ENCODE measurements around the gene TMEM253.
A peak's percentile ranks its signal among the peaks of the same experiment; 100 is the strongest.

TMEM253 gene

DNA sequence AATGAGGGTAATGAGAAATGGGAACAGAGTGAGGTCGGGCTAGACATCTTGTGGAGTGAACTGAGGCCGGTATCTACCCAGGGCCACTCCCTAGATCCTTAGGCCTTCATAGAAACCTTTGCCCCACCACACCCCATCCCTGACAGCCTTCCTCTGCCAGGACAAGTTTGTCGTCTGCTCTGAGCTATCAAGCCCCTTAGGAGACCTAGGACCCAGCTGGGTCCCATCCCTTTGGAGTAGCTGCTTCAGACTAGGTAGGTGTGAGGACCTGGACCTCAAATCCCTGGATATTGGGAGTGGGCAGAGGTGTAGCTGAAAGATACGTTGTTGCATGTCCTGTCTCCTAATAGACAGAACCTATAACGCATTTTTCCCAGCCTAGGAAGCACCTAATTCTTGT, at the start of gene TMEM253:
TSS of gene TMEM253 (plus strand) at position 136 of the 400 bp plus-strand sequence. CDS start 278 bp downstream, outside the sequence.
- DNase-seq (ENCODE audit: low spot score): no peak

DNA sequence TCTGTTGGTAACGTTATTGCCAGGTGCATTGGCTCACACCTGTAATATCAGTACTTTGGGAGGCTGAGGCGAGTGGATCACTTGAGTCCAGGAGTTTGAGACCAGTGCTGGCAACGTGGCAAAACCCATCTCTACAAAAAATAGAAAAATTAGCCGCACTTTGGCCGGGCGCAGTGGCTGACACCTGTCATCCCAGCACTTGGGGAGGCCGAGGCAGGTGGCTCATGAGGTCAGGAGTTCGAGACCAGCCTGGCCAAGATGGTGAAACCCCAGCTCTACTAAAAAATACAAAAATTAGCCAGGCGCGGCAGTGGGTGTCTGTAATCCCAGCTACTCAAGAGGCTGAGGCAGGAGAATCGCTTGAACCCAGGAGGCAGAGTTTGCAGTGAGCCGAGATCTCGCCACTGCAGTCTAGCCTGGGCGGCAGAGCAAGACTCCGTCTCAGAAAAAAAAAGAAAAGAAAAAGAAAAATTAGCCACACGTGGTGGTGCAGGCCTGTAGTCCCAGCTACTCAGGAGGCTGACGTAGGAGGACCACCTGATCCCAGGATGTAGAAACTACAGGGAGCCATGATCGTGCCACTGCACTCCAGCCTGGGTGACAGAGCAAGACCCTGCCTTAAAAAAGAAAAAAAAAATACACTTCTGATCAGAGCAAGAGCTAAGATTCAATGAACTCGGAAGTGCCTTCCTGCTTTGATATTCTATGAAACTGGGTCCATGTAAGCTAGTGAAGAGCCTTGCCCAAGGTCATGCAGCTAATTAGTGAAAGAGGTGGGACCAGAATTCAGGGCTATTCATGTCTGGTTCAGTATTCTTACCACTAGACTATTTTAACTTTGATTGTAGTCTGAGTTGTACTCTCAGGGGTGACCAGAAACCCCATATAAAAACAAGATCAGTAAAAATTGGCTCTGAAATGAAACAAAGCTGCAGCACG, 47.4 kb upstream of the TMEM253 start:
- DNase-seq (ENCODE audit: low spot score): no peak

GRCh38 chr14:21054123-21054767, 46.6 kb upstream of the TMEM253 start:
- DNase-seq (ENCODE audit: low spot score): no peak

DNA sequence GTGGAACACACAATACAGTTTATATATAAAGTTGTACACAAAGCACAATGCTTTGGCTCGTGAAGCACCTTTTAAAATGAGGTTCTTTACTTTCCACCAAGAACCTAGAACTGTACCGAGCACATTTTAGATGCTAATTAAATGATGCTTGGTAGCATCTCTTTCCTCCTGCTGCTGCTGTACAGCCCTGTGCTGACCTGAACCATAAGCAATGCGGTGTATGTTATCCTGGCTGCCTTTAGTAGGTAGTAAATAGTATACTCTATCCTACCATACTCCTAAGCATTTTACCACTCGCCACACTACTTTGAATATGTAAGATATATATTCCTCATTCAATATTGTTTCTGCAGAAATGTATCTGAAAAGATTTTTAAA, 46.1 kb upstream of the TMEM253 start:
- DNase-seq (ENCODE audit: low spot score): no peak

DNA sequence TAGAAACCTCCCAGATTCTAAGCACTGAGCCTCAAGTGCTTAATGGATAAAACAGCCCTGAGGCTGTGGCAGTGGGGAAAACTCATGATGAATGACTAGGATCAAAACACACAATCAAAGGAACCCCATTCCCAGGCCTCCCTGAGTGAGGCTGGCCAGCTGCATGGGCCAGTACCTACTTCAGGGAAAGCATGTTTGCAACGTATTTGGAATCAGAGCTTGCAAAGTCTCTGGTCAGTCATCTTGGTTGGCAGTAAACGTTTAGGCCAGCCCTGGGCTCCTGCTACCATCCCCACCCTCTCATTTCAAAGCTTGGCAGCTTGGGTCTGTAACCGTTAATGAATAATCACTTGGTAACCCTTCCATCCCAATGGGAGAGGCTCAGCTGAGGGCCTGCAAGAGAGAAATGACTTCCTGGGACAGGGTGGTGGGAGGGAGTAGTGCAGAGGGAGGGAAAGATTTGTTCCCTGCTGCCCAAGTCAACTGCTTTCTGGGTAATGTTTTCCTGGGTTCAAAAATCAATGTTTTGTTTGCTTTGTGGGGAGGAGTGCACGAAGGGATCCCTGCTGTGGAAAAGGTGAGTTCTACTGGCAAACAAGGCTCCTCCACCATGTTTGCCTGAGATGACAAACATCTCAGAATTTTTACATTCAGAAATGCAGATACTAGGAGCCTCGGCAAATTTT, 45.3 kb upstream of the TMEM253 start:
- no peak for DNase-seq (ENCODE audit: low spot score)

DNA sequence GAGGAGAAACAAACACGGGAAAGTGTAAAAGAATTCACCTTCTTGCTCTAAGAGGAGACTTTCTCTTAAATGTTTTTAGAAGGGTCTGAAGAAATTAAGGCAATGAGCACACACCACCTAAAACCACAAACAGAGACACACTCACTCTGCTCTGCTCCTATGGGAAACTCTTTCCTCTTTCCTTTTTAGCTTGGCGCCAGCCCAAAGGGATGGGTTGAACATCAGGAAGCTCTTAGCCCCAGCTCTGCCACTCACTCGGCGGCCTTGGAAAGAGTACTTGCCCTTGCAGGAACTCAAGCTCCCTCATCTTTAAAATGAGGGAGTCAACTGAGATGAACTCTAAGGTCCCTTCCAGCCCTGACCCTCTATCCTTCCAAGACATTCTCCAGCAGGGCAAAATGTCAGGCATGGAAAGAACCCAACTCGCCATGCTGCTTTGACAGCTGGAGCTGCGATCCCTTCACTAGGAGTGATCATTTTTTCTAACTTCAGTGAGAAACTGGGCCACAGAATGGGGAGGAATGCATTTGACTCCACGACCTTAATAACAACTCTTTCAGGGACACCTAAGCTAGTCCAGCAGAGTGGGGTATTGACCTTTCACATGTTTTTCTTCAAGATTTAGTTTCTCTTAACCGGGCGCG, 44.2 kb upstream of the TMEM253 start:
- no peak for DNase-seq (ENCODE audit: low spot score)

DNA sequence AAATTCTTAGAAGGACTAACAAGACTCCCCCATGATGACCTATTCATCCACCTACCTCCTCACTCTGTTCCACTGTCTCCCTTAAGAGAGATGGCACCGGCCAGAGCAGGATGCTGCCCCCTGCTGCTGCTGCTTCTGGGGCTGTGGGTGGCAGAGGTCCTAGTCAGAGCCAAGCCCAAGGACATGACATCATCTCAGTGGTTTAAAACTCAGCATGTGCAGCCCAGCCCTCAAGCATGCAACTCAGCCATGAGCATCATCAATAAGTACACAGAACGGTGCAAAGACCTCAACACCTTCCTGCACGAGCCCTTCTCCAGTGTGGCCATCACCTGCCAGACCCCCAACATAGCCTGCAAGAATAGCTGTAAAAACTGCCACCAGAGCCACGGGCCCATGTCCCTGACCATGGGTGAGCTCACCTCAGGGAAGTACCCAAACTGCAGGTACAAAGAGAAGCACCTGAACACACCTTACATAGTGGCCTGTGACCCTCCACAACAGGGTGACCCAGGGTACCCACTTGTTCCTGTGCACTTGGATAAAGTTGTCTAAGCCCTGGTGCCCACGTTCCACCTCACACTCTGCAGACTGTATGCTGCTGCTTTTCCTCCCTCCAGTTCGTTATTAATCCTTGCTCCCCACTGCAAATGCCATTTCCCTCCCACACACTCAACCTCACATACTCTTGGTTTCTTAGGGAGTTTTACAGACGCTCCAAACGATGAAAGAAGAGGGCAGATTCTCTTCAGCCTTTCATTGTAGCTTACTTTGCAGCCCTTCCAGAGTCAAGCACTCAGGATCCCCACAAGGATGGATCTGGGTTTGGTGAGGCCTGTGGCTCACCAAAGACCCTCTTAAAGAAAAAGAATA, 42.8 kb upstream of the TMEM253 start, which contains the start of gene RNASE8:
TSS of gene RNASE8 (plus strand) at position 20 of the 873 bp plus-strand sequence. CDS start at position 91, 71 bp downstream.
- DNase-seq (ENCODE audit: low spot score): no peak

DNA sequence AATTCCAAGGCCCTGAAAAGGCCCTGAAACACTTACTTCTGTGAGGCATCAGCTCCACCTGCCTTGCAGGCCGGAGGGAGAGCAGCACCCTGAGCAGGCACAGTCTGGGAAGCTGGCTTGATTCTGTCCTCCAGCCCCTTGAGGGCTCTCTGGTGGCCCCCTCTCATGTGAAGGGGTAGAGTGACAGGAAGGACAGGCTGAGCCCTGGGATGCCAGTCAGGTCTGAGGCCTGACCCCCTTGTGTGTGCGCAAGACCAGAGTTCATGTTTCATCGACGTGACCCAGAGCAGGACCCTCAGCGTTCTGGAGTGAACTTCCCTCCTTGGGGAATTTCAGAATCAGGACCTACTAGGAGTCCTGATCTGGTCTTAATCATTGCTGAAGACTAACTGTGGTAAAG, 42.0 kb upstream of the TMEM253 start:
- DNase-seq (ENCODE audit: low spot score): no peak

DNA sequence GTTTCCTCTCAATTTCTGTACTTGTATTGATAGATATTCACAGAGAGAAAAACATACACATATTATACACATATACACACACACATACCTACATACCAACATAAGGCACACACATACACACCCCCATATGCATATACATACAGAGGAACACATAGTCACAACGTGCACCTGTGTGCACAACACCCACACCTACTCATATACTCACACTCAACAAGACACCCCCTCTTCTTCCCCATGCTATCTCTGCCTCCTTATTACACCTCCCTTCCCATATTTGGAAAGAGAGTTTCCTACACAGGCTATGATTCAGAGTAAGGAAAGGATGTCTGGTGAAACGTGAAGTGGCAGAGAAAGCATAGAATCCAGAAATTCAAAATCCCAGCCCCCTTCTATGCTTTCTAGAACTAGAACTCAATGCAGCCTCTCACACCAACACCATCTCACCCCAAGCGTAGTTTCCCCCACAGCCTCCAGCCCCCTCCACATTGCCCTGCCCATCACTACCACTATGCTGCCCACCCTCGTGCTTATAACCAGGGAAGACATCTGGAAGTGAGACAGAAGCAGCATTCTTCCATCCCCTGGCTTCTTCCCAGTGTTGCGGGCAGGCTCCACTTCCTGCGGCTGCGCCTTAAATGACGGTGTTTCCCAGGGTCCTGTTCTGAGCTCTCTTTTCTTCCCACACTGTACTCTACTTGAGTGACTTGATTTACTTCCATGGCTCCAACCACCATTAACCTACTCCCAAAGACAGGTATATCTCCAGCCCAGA, 40.8 kb upstream of the TMEM253 start:
- no peak for DNase-seq (ENCODE audit: low spot score)

DNA sequence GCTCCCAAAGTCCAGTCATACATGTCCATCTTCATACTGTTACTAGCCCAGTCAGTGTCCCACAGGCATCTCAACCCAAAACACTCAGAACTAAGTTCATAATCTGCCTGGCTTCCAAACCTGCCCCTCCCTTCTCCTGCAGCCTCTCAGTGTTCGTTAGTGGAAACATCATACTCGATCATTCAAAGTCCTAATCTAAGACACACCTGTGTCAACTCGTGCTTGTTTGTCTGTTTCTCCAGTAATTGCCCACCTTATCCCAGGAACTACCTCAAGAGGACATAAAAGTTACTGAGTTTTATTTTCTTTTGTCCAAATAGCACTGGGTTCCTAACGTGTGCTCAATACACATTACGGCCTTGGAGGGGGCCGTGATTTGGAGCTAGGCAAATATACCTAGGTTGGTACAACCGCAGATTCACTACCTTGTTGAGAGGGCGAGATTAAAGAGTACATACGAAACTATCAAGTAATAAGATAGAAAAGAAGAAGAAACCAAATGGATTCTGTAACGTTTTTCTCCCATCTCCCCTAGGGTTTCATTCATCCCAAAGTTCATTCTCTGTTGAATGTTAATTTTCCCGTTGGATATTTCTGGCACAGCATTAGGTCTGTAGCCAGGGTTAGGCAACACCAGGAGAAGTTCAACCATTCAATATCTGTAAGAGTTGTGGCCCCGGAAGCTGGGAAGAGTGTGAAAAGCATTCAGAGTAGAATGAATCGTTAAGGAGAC, 40.1 kb upstream of the TMEM253 start:
- DNase-seq (ENCODE audit: low spot score): no peak

GRCh38 chr14:21061347-21061668, 39.6 kb upstream of the TMEM253 start:
- no peak for DNase-seq (ENCODE audit: low spot score)

DNA sequence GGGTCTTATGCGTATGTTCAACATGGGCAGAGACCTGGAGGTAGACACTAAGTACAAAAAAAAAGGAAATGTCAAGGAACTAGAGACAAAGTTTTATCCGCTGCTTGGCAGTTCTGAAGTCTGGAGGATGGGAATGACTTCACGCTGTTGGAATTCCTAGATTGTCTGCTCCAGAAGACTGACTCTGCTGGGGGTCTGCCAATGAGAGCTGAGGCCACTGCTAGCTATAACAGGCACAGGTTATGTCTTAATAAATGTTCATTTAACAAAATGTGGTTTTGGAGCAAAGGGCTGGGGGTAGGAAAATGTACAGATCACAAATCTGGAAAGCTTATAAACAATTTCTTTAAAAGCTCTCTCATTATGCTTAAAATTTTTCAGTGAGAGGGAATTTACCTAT, 37.4 kb upstream of the TMEM253 start:
- no peak for DNase-seq (ENCODE audit: low spot score)

GRCh38 chr14:21066882-21067502, 33.9 kb upstream of the TMEM253 start:
- no peak for DNase-seq (ENCODE audit: low spot score)

- DNase-seq (ENCODE audit: low spot score): no peak
Measured at GRCh38 chr14:21068521-21069387, 32.1 kb upstream of the TMEM253 start.

GRCh38 chr14:21069388-21070082, 31.3 kb upstream of the TMEM253 start:
- DNase-seq (ENCODE audit: low spot score): peak; percentile 87

GRCh38 chr14:21070083-21070609, 30.7 kb upstream of the TMEM253 start, which contains the start of gene ARHGEF40:
Gene ARHGEF40 (plus strand): TSS chr14:21070304. CDS start chr14:21070397, 93 bp downstream.
- peak; percentile 87 for DNase-seq (ENCODE audit: low spot score)

GRCh38 chr14:21070610-21071224, 30.1 kb upstream of the TMEM253 start:
- DNase-seq (ENCODE audit: low spot score): no peak

Data from left forelimb (tissue), 1 donor.